ENCODE measurements around the gene KLRF2.

Gene KLRF2

GRCh38 chr12:9925705-9926393 lies 44.6 kb downstream of the KLRF2 start:
- Histone ChIP-seq H4K20me1 (ENCODE audit: insufficient read depth, low read length, poor library complexity, severe bottlenecking) (no peaks in the 10 kb centered on the region), H3K36me3 (ENCODE audit: insufficient read depth, low read length) (no peaks in the 10 kb centered on the region), H3K9me3 (ENCODE audit: insufficient read depth, low read depth, low read length) (no peaks in the 10 kb centered on the region), H3K9ac (ENCODE audit: low read depth, low read length, poor library complexity, severe bottlenecking) (peak overlapping the region; percentile 28), H3K79me2 (ENCODE audit: insufficient read depth, low read length) (no peaks in the 10 kb centered on the region), H3K4me2 (ENCODE audit: low read depth, low read length, poor library complexity, severe bottlenecking) (peak overlapping the region; percentile 72), H3F3A (ENCODE audit: low read depth) (no peaks in the 10 kb centered on the region), H3K27me3 (ENCODE audit: insufficient read depth, low read length, poor library complexity, severe bottlenecking) (no peaks in the 10 kb centered on the region), H3K4me1 (ENCODE audit: insufficient read depth, low read length, poor library complexity, severe bottlenecking) (peaks cover 24% of the 10 kb centered on the region), H2AFZ (ENCODE audit: low read length) (peak overlapping the region; percentile 94), H3K4me3 (ENCODE audit: low read length, poor library complexity, severe bottlenecking) (peak overlapping the region; percentile 69), H3K9me2 (replicated peaks; ENCODE audit: low read depth, low read length) (no peaks in the 10 kb centered on the region)
- TF ChIP-seq, protein P1, sequence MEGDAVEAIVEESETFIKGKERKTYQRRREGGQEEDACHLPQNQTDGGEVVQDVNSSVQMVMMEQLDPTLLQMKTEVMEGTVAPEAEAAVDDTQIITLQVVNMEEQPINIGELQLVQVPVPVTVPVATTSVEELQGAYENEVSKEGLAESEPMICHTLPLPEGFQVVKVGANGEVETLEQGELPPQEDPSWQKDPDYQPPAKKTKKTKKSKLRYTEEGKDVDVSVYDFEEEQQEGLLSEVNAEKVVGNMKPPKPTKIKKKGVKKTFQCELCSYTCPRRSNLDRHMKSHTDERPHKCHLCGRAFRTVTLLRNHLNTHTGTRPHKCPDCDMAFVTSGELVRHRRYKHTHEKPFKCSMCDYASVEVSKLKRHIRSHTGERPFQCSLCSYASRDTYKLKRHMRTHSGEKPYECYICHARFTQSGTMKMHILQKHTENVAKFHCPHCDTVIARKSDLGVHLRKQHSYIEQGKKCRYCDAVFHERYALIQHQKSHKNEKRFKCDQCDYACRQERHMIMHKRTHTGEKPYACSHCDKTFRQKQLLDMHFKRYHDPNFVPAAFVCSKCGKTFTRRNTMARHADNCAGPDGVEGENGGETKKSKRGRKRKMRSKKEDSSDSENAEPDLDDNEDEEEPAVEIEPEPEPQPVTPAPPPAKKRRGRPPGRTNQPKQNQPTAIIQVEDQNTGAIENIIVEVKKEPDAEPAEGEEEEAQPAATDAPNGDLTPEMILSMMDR (conservative IDR thresholded peaks at IDR 0.05; ENCODE audit: low read length): peak; percentile 60
- TF ChIP-seq EZH2phosphoT487 (IDR thresholded peaks at IDR 0.05; ENCODE audit: borderline replicate concordance): no peak

GRCh38 chr12:9926876-9927275 lies 45.6 kb downstream of the KLRF2 start:
- Histone ChIP-seq H3K9me3 (ENCODE audit: insufficient read depth, low read depth, low read length) (no peaks in the 10 kb centered on the region), H3K4me1 (ENCODE audit: insufficient read depth, low read length, poor library complexity, severe bottlenecking) (peaks cover 23% of the 10 kb centered on the region), H3K9ac (ENCODE audit: low read depth, low read length, poor library complexity, severe bottlenecking) (no peak overlapping the region), H3K36me3 (ENCODE audit: insufficient read depth, low read length) (no peaks in the 10 kb centered on the region), H3K9me2 (replicated peaks; ENCODE audit: low read depth, low read length) (no peaks in the 10 kb centered on the region), H3K27me3 (ENCODE audit: insufficient read depth, low read length, poor library complexity, severe bottlenecking) (no peaks in the 10 kb centered on the region), H3K79me2 (ENCODE audit: insufficient read depth, low read length) (no peaks in the 10 kb centered on the region), H3K4me2 (ENCODE audit: low read depth, low read length, poor library complexity, severe bottlenecking) (no peak overlapping the region), H4K20me1 (ENCODE audit: insufficient read depth, low read length, poor library complexity, severe bottlenecking) (no peaks in the 10 kb centered on the region), H3F3A (ENCODE audit: low read depth) (no peaks in the 10 kb centered on the region), H2AFZ (ENCODE audit: low read length) (no peak overlapping the region), H3K4me3 (ENCODE audit: low read length, poor library complexity, severe bottlenecking) (no peak overlapping the region)
- TF ChIP-seq, protein P1 (conservative IDR thresholded peaks at IDR 0.05; ENCODE audit: low read length): no peak
- no peak for TF ChIP-seq EZH2phosphoT487 (IDR thresholded peaks at IDR 0.05; ENCODE audit: borderline replicate concordance)

- no peak overlapping the region for H3K4me3 ChIP-seq (ENCODE audit: low read length, poor library complexity, severe bottlenecking)
- H2AFZ ChIP-seq (ENCODE audit: low read length): no peak overlapping the region
- H3K9me3 ChIP-seq (ENCODE audit: insufficient read depth, low read depth, low read length): no peaks in the 10 kb centered on the region
- no peaks in the 10 kb centered on the region for H3K36me3 ChIP-seq (ENCODE audit: insufficient read depth, low read length)
- no peak overlapping the region for H3K9ac ChIP-seq (ENCODE audit: low read depth, low read length, poor library complexity, severe bottlenecking)
- H3K4me1 ChIP-seq (ENCODE audit: insufficient read depth, low read length, poor library complexity, severe bottlenecking): peaks cover 13% of the 10 kb centered on the region
- no peak overlapping the region for H3K4me2 ChIP-seq (ENCODE audit: low read depth, low read length, poor library complexity, severe bottlenecking)
- no peaks in the 10 kb centered on the region for H3F3A ChIP-seq (ENCODE audit: low read depth)
- TF ChIP-seq, protein P1 (conservative IDR thresholded peaks at IDR 0.05; ENCODE audit: low read length): no peak
- TF ChIP-seq EZH2phosphoT487 (IDR thresholded peaks at IDR 0.05; ENCODE audit: borderline replicate concordance): no peak
- H3K27me3 ChIP-seq (ENCODE audit: insufficient read depth, low read length, poor library complexity, severe bottlenecking): no peaks in the 10 kb centered on the region
- no peaks in the 10 kb centered on the region for H3K79me2 ChIP-seq (ENCODE audit: insufficient read depth, low read length)
- no peaks in the 10 kb centered on the region for H4K20me1 ChIP-seq (ENCODE audit: insufficient read depth, low read length, poor library complexity, severe bottlenecking)
- no peaks in the 10 kb centered on the region for H3K9me2 ChIP-seq (replicated peaks; ENCODE audit: low read depth, low read length)
These were observed 47.3 kb downstream of the KLRF2 start for GRCh38 chr12:9928607-9929006.
